HEK293 (cell line): ENCODE data around the gene GDAP2.

Experiments
- HOXA7 ChIP-seq: sonication (generic); formaldehyde crosslinking; IDR thresholded peaks from 2 replicates; pipeline ENCODE4 v1.8.1; 2022; ENCODE audit warnings: missing genetic modification reagents, borderline replicate concordance
- SALL2 ChIP-seq: fragments of 450-650 bp; formaldehyde crosslinking; IDR thresholded peaks from 2 replicates; pipeline ENCODE4 v1.5.0; 2017; ENCODE audit warnings: missing biosample characterization, mild to moderate bottlenecking, missing genetic modification characterization, borderline replicate concordance
- ZFP41 ChIP-seq: fragments of 450-650 bp; formaldehyde crosslinking; IDR thresholded peaks from 2 replicates; pipeline ENCODE4 v1.5.1; 2016; ENCODE audit warnings: missing biosample characterization, missing genetic modification characterization, borderline replicate concordance
- ZNF112 ChIP-seq: fragments of 450-650 bp; formaldehyde crosslinking; IDR thresholded peaks from 2 replicates; pipeline ENCODE4 v1.5.0; 2017; ENCODE audit warnings: missing biosample characterization, missing genetic modification characterization
- ZNF121 ChIP-seq: fragments of 450-650 bp; formaldehyde crosslinking; IDR thresholded peaks from 2 replicates; pipeline ENCODE4 v1.5.1; 2016; ENCODE audit warnings: missing biosample characterization, missing genetic modification characterization
- TF ChIP-seq, protein P1 (sequence below): fragments of 450-650 bp; formaldehyde crosslinking; IDR thresholded peaks from 2 replicates; pipeline ENCODE4 v1.5.1; 2016; ENCODE audit warnings: missing biosample characterization, missing genetic modification characterization
- TF ChIP-seq, protein P2 (sequence below): fragments of 450-650 bp; formaldehyde crosslinking; IDR thresholded peaks from 2 replicates; pipeline ENCODE4 v1.5.1; 2016; ENCODE audit warnings: missing biosample characterization, missing genetic modification characterization
- TF ChIP-seq, protein P3 (sequence below): fragments of 450-650 bp; formaldehyde crosslinking; IDR thresholded peaks from 2 replicates; pipeline ENCODE4 v1.5.1; 2017; ENCODE audit warnings: missing biosample characterization, missing genetic modification characterization

DNA sequence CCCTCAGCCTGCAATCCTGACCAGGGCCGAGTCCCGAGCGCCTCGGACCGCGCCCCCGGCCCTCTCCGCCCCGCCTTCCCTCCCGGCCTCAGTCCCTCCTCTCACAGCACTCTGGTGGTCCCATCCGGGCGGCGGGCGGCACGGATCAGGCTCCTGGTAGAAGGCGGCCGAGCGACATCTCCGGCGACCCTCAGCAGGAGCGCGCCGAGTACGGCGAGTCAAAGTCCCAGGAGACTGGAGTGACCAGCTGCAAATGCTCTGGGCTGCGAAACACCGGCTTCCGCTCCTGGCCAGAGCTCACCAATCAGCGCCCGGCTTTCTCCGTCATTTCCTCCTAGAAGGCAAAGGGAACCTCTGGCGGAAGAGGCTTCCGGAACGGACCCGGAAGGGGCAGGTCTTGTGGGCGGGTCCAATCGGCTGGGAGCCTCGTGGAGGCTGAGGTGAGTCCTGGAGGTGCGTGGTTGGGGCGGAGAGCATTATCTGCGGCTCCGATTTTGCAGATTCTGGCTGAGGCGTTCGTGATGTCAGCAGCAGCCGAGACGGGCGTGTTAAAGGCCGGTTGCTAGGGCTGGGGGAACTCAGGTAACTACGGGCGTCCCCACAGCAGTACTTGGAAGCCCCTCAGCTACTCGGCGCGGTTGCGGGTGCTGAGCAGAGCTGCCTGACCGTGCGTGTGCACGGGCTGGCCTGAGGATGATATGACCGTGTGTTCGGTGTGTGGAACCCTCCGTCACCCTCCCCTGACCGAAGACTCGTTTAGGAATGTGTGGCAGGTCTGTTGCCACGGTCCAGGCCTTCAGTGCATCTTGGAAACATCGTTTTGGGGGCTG lies at the start of gene GDAP2, which contains the start of gene WDR3:
- TF ChIP-seq, protein P1, sequence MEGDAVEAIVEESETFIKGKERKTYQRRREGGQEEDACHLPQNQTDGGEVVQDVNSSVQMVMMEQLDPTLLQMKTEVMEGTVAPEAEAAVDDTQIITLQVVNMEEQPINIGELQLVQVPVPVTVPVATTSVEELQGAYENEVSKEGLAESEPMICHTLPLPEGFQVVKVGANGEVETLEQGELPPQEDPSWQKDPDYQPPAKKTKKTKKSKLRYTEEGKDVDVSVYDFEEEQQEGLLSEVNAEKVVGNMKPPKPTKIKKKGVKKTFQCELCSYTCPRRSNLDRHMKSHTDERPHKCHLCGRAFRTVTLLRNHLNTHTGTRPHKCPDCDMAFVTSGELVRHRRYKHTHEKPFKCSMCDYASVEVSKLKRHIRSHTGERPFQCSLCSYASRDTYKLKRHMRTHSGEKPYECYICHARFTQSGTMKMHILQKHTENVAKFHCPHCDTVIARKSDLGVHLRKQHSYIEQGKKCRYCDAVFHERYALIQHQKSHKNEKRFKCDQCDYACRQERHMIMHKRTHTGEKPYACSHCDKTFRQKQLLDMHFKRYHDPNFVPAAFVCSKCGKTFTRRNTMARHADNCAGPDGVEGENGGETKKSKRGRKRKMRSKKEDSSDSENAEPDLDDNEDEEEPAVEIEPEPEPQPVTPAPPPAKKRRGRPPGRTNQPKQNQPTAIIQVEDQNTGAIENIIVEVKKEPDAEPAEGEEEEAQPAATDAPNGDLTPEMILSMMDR (tag by site-specific recombination), result no peak
- TF ChIP-seq ZFP41 (tag by site-specific recombination) (no peak), ZNF121 (no peak), HOXA7 (CRISPR knock-in tag) (no peak), ZNF112 (tag by site-specific recombination) (no peak), SALL2 (tag by site-specific recombination) (no peak)
- TF ChIP-seq, protein P2, sequence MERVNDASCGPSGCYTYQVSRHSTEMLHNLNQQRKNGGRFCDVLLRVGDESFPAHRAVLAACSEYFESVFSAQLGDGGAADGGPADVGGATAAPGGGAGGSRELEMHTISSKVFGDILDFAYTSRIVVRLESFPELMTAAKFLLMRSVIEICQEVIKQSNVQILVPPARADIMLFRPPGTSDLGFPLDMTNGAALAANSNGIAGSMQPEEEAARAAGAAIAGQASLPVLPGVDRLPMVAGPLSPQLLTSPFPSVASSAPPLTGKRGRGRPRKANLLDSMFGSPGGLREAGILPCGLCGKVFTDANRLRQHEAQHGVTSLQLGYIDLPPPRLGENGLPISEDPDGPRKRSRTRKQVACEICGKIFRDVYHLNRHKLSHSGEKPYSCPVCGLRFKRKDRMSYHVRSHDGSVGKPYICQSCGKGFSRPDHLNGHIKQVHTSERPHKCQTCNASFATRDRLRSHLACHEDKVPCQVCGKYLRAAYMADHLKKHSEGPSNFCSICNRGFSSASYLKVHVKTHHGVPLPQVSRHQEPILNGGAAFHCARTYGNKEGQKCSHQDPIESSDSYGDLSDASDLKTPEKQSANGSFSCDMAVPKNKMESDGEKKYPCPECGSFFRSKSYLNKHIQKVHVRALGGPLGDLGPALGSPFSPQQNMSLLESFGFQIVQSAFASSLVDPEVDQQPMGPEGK (tag by site-specific recombination), result no peak
- TF ChIP-seq, protein P3, sequence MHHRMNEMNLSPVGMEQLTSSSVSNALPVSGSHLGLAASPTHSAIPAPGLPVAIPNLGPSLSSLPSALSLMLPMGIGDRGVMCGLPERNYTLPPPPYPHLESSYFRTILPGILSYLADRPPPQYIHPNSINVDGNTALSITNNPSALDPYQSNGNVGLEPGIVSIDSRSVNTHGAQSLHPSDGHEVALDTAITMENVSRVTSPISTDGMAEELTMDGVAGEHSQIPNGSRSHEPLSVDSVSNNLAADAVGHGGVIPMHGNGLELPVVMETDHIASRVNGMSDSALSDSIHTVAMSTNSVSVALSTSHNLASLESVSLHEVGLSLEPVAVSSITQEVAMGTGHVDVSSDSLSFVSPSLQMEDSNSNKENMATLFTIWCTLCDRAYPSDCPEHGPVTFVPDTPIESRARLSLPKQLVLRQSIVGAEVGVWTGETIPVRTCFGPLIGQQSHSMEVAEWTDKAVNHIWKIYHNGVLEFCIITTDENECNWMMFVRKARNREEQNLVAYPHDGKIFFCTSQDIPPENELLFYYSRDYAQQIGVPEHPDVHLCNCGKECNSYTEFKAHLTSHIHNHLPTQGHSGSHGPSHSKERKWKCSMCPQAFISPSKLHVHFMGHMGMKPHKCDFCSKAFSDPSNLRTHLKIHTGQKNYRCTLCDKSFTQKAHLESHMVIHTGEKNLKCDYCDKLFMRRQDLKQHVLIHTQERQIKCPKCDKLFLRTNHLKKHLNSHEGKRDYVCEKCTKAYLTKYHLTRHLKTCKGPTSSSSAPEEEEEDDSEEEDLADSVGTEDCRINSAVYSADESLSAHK (tag by site-specific recombination), result no peak
